Measurements from ENCODE around the gene DNAJA3. TPM values are rescaled to one million over a fixed set of nuclear protein-coding genes. Genes with fewer than 3 reads are reported as not detected.

DNAJA3 gene
- total RNA-seq = 36.3 and 46.6 TPM in 2 replicates

DNA sequence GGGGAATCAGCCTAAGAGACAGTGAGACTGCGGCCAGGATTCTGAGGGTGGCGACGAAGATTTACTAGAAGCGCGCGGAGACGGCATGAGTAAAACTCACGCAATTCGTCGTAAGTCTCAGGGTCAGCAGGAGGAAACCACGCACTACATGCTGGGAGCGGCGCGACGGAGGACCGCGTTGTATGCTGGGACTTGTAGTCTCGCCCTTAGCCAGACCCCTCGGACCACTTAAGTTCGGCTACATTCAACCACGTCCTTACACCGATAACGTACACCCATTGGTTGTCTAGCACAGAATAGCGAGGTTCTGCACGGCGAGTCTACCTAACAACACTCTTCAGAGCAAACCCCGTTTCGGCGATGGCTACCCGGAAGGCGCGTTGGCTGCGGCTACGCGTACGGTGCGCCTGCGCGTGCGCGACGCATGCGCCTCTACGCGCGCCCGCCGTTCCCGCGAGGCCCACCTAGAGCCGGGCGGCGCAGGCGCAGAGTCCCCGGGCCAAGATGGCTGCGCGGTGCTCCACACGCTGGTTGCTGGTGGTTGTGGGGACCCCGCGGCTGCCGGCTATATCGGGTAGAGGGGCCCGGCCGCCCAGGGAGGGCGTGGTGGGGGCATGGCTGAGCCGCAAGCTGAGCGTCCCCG lies at the start of gene DNAJA3:
Gene DNAJA3, plus strand, starts transcription at position 491 of the 643 bp plus-strand sequence. Its CDS starts 14 bp downstream, at position 505.

DNA sequence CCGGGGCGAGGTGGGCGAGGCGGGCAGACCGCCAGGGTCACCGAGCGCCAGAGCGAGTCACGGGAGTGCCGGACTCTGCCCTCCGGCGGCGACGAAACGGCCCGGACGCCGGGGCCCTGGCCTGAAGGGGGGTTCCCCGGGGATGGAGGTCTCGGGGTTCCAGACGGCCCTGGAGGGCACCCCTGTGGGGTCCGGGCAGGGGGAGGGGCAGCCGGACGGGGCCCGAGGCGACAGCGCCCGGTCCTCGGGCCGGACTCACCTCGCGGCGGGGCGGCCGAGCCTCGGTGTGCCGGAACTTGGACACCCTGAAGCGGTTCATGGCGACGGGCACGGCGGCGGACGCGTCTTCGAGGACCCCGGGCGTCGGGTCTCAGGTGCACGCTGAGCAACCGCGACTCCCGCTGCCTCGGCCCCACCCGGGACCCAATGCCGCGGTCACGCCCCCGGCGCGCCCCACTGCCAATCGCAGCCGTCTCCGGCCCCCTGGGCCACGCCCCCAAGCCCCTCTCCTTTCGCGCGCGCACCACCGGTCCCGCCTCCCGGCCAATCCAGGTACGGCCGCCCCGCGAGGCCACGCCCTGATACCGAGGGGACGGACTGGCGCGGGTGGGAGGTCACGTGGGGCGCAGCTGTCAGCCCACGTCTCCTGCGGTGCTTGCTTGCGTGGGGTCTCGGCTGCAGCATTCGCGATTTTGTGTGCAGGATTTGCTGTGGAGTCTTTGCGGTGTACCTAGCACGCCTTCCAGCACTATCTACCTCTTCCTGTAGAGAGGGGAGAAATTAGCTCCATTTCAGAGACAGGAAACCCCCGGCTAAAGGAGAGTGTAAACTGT lies 9.3 kb upstream of the DNAJA3 start, which contains the start of gene CORO7:
Gene CORO7, minus strand, starts transcription at position 397 of the 833 bp plus-strand sequence. Its CDS starts 78 bp downstream, at position 319.

DNA sequence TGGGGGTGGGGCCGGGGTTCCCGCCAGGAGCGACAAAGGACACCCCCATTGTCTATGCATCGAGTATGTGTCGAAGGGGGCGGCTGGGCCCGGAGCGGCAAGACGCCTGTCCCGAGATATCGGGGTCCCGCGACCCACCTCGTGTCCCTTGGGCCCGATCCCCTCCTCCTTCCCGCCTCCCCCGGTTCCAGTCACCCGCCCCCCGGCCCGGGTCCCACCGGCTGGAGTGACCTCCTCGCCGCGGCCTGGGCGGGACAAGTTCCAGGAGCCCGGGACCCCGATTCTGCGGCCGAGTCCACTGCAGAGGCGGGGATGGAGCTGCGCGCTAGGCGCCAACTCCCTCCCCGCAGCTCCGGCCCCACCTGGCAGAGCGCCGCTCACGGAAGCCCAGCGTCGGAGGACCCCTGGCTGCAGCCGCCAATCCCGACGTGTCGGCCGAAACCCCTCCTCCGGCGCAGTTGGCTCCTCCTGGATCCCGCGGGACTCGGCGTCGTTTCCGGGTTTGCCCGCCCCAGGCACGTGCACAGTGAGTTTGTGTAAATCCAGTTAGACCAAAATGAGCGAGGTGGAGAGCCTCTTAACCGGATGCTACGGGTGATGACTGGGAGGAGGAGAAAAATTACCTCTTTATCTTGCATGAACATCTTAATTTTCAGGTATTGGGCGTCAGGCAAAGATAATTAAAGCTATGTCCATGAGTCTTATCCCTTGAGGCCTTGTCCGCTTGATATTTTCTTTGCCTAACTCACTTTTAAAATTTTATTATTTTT lies 48.7 kb downstream of the DNAJA3 start, which contains the start of gene NMRAL1:
Gene NMRAL1, minus strand, starts transcription at position 434 of the 770 bp plus-strand sequence. CDS start 493 bp downstream, outside the sequence.

GRCh38 chr16:4475880-4476788 lies 50.5 kb downstream of the DNAJA3 start, which contains the start of gene HMOX2:
HMOX2 (plus strand) TSS chr16:4476398; CDS start chr16:4505525, 29,127 bp downstream.

Other genes starting within 250 kb of the DNAJA3 start
- under 0.01 TPM in 1 of 2 replicates, not detected in the other for gene SRL, start 183.8 kb upstream of the DNAJA3 start, total RNA-seq
- 3.7 and 5.7 TPM in 2 replicates for gene TFAP4, start 152.8 kb upstream of the DNAJA3 start, total RNA-seq
- 2.6 and 4.1 TPM in 2 replicates for gene GLIS2, start 109.8 kb upstream of the DNAJA3 start, total RNA-seq
- 11.9 and 24.0 TPM in 2 replicates for gene PAM16, start 74.5 kb upstream of the DNAJA3 start, total RNA-seq
- gene VASN, start 54.0 kb upstream of the DNAJA3 start, total RNA-seq = 88.0 and 101 TPM in 2 replicates
- gene CORO7, start 9.3 kb upstream of the DNAJA3 start, total RNA-seq = 10.2 and 14.7 TPM in 2 replicates
- gene NMRAL1, start 48.8 kb downstream of the DNAJA3 start, total RNA-seq = 58.3 and 68.8 TPM in 2 replicates
- gene HMOX2, start 50.5 kb downstream of the DNAJA3 start, total RNA-seq = 70.1 and 71.5 TPM in 2 replicates
- gene CDIP1, start 112.9 kb downstream of the DNAJA3 start, total RNA-seq = 4.4 and 5.5 TPM in 2 replicates
- gene C16orf96, start 130.5 kb downstream of the DNAJA3 start, total RNA-seq = not detected in 2 replicates
- gene UBALD1, start 189.0 kb downstream of the DNAJA3 start, total RNA-seq = 3.2 TPM in 2 replicates
- gene MGRN1, start 199.0 kb downstream of the DNAJA3 start, total RNA-seq = 22.2 and 23.0 TPM in 2 replicates

Data from aortic smooth muscle cell (primary cell).